Mesangial cell (primary cell): ENCODE measurements around the gene FAM170B. TPM values are rescaled to one million over a fixed set of nuclear protein-coding genes. Genes with fewer than 3 reads are reported as not detected.

ENCODE experiments used
- total RNA-seq: library from RNA; depleted of rRNA; stranded (reverse); fragments of >200 nt; gene quantifications from 2 replicates; pipeline ENCODE4 v1.2.3, GENCODE V29; 2015

The FAM170B gene
- not detected in 2 replicates for total RNA-seq

GRCh38 chr10:49133706-49134248 is at the start of gene FAM170B:
TSS of gene FAM170B (minus strand) at chr10:49134021. CDS start at chr10:49133918, 103 bp downstream.

GRCh38 chr10:49115015-49115795 is 18.6 kb downstream of the FAM170B start, which contains the start of gene VSTM4:
TSS of gene VSTM4 (minus strand) at chr10:49115522. CDS start at chr10:49115485, 37 bp downstream.

Other genes with a start within 250 kb of the FAM170B start
- gene LRRC18, start 194.2 kb downstream of the FAM170B start, total RNA-seq = not detected in 2 replicates
- 1.1 and 1.6 TPM in 2 replicates for gene VSTM4, start 18.5 kb downstream of the FAM170B start, total RNA-seq
- not detected in 2 replicates for gene TMEM273, start 54.4 kb upstream of the FAM170B start, total RNA-seq
- gene C10orf71, start 165.1 kb upstream of the FAM170B start, total RNA-seq = not detected in 2 replicates